H9 (cell line): ENCODE measurements around the gene CSF2. TPM values are rescaled to one million over a fixed set of nuclear protein-coding genes. Genes with fewer than 3 reads are reported as not detected.

Experiments used
- DNase-seq: peaks from one replicate; pipeline ENCODE4 v3.0.0-alpha.2; 2017
- H2AFZ ChIP-seq: one replicate; pipeline ENCODE4 v1.6.1; 2013; ENCODE audit warnings: mild to moderate bottlenecking, low read length, control low read depth, moderate library complexity
- H2AK5ac ChIP-seq: 2 replicates; pipeline ENCODE4 v1.6.1; 2013; ENCODE audit warnings: low read length, control low read depth, mixed read lengths; ENCODE audit not compliant: insufficient read length
- H2BK120ac ChIP-seq: one replicate; pipeline ENCODE4 v1.6.1; 2013; ENCODE audit warnings: low read depth, mild to moderate bottlenecking, low read length, control low read depth, inconsistent platforms; ENCODE audit not compliant: poor library complexity, severe bottlenecking
- H2BK12ac ChIP-seq: 2 replicates; pipeline ENCODE4 v1.6.1; 2013; ENCODE audit warnings: low read length, control low read depth, mixed read lengths, low read depth; ENCODE audit not compliant: insufficient read length
- H2BK15ac ChIP-seq: 2 replicates; pipeline ENCODE4 v1.6.1; 2013; ENCODE audit warnings: low read depth, low read length, control low read depth
- H2BK20ac ChIP-seq: one replicate; pipeline ENCODE4 v1.6.1; 2013; ENCODE audit warnings: low read depth, mild to moderate bottlenecking, low read length, control low read depth, inconsistent platforms; ENCODE audit not compliant: poor library complexity, severe bottlenecking
- H2BK5ac ChIP-seq: 2 replicates; pipeline ENCODE4 v1.6.1; 2013; ENCODE audit warnings: low read length, control low read depth, mixed read lengths; ENCODE audit not compliant: insufficient read length
- H3K14ac ChIP-seq: 2 replicates; pipeline ENCODE4 v1.6.1; 2013; ENCODE audit warnings: low read length, control low read depth; ENCODE audit not compliant: insufficient read depth
- H3K18ac ChIP-seq: 2 replicates; pipeline ENCODE4 v1.6.1; 2013; ENCODE audit warnings: low read depth, mild to moderate bottlenecking, mixed read lengths, low read length, control low read depth; ENCODE audit not compliant: insufficient read length
- H3K23ac ChIP-seq: 2 replicates; pipeline ENCODE4 v1.6.1; 2013; ENCODE audit warnings: low read length, control low read depth, mixed read lengths, low read depth; ENCODE audit not compliant: insufficient read length
- H3K23me2 ChIP-seq: 2 replicates; pipeline ENCODE4 v1.6.1; 2013; ENCODE audit warnings: low read depth, mild to moderate bottlenecking, mixed read lengths, low read length, control low read depth; ENCODE audit not compliant: insufficient read length, poor library complexity, severe bottlenecking
- H3K27ac ChIP-seq: 2 replicates; pipeline ENCODE4 v1.5.1; 2013; ENCODE audit warnings: low read length, control low read depth, mixed read lengths, low read depth; ENCODE audit not compliant: insufficient read length
- H3K27me3 ChIP-seq: 2 replicates; pipeline ENCODE4 v1.6.1; 2013; ENCODE audit warnings: low read length, control low read depth, inconsistent platforms; ENCODE audit not compliant: insufficient read depth
- H3K4ac ChIP-seq: 2 replicates; pipeline ENCODE4 v1.6.1; 2013; ENCODE audit warnings: low read depth, mild to moderate bottlenecking, control low read depth, inconsistent platforms, low read length, moderate library complexity
- H3K4me1 ChIP-seq: 2 replicates; pipeline ENCODE4 v1.6.1; 2013; ENCODE audit warnings: low read length, control low read depth, inconsistent platforms; ENCODE audit not compliant: insufficient read depth
- H3K4me2 ChIP-seq: 2 replicates; pipeline ENCODE4 v1.6.1; 2013; ENCODE audit warnings: low read length, control low read depth, mixed read lengths; ENCODE audit not compliant: insufficient read length, insufficient read depth
- H3K56ac ChIP-seq: 2 replicates; pipeline ENCODE4 v1.6.1; 2013; ENCODE audit warnings: low read depth, mild to moderate bottlenecking, mixed read lengths, low read length, control low read depth; ENCODE audit not compliant: insufficient read length
- H3K79me1 ChIP-seq: 2 replicates; pipeline ENCODE4 v1.6.1; 2013; ENCODE audit warnings: low read depth, mild to moderate bottlenecking, moderate library complexity, low read length, control low read depth, inconsistent platforms; ENCODE audit not compliant: insufficient read depth, poor library complexity, severe bottlenecking
- H3K79me2 ChIP-seq: 2 replicates; pipeline ENCODE4 v1.6.1; 2013; ENCODE audit warnings: low read length, control low read depth, inconsistent platforms; ENCODE audit not compliant: insufficient read depth
- H3K9ac ChIP-seq: 2 replicates; pipeline ENCODE4 v1.6.1; 2013; ENCODE audit warnings: low read length, control low read depth, mixed read lengths; ENCODE audit not compliant: insufficient read length; ENCODE audit errors: extremely low read depth
- H3K9me3 ChIP-seq: one replicate; pipeline ENCODE4 v1.6.1; 2013; ENCODE audit warnings: low read depth, low read length, inconsistent platforms; ENCODE audit not compliant: control insufficient read depth
- H3T11ph ChIP-seq: one replicate; pipeline ENCODE4 v1.6.1; 2013; ENCODE audit warnings: mild to moderate bottlenecking, low read length, control low read depth, inconsistent platforms
- H4K20me1 ChIP-seq: one replicate; pipeline ENCODE4 v1.6.1; 2013; ENCODE audit not compliant: control insufficient read depth, insufficient read length, insufficient read depth
- H4K5ac ChIP-seq: 2 replicates; pipeline ENCODE4 v1.6.1; 2013; ENCODE audit warnings: low read depth, mild to moderate bottlenecking, mixed read lengths, low read length, control low read depth; ENCODE audit not compliant: insufficient read length
- H4K8ac ChIP-seq: replicated peaks from 2 replicates; pipeline ENCODE4 v1.6.1; 2013; ENCODE audit warnings: low read length, control low read depth, mixed read lengths, low read depth; ENCODE audit not compliant: insufficient read length
- H4K91ac ChIP-seq: 2 replicates; pipeline ENCODE4 v1.6.1; 2013; ENCODE audit warnings: low read depth, mild to moderate bottlenecking, moderate library complexity, mixed read lengths, low read length, control low read depth; ENCODE audit not compliant: insufficient read length
- H3K27ac Mint-ChIP-seq, 3 experiments: 2 replicates in 2 of 3; 3 replicates in 1 of 3; pipeline ENCODE4 v1.8.0; 2020 to 2021; ENCODE audit warnings: mixed read lengths in 3 of 3, mild to moderate bottlenecking in 1 of 3, moderate library complexity in 1 of 3
- H3K27me3 Mint-ChIP-seq: 2 replicates; pipeline ENCODE4 v1.8.0; 2021; ENCODE audit warnings: low read depth, mild to moderate bottlenecking, moderate library complexity, mixed read lengths
- H3K36me3 Mint-ChIP-seq, 3 experiments: 2 replicates in 2 of 3; 3 replicates in 1 of 3; pipeline ENCODE4 v1.8.0; 2020 to 2021; ENCODE audit warnings: low read depth in 3 of 3, mixed read lengths in 3 of 3; ENCODE audit not compliant: insufficient read depth in 1 of 3
- H3K4me1 Mint-ChIP-seq, 2 experiments: 2 replicates each; pipeline ENCODE4 v1.8.0; 2020; ENCODE audit warnings: mixed read lengths in 2 of 2
- H3K4me3 Mint-ChIP-seq, 2 experiments: 2 replicates in 1 of 2; 3 replicates in 1 of 2; pipeline ENCODE4 v1.8.0; 2020 to 2021; ENCODE audit warnings: mild to moderate bottlenecking in 2 of 2, mixed read lengths in 2 of 2, moderate library complexity in 1 of 2
- H3K9me3 Mint-ChIP-seq, 2 experiments: 2 replicates in 1 of 2; 3 replicates in 1 of 2; pipeline ENCODE4 v1.8.0; 2020; ENCODE audit warnings: mild to moderate bottlenecking in 2 of 2, mixed read lengths in 2 of 2, moderate library complexity in 1 of 2
- CTCF ChIP-seq: fragments of 200-600 bp; sonication (generic); conservative IDR thresholded peaks from 3 replicates; pipeline ENCODE4 v1.8.0; 2021; ENCODE audit warnings: antibody characterized with exemption, mild to moderate bottlenecking
- WGBS: extraction: QIAGEN DNeasy Blood & Tissue Kit; methylation state at CpG from one replicate; pipeline ENCODE4 v1.1.7; 2013; ENCODE audit warnings: missing lambda C conversion rate, low lambda C conversion rate, mixed read lengths; ENCODE audit not compliant: insufficient read length; ENCODE audit errors: extremely low coverage; 5-methylcytosine and 5-hydroxymethylcytosine counted together
- total RNA-seq: library from RNA; stranded (reverse); gene quantifications from 2 replicates; pipeline ENCODE4 v1.2.1, GENCODE V29; 2021

CSF2 gene
- total RNA-seq, 1 experiment from 2014 or later, result not detected

DNA sequence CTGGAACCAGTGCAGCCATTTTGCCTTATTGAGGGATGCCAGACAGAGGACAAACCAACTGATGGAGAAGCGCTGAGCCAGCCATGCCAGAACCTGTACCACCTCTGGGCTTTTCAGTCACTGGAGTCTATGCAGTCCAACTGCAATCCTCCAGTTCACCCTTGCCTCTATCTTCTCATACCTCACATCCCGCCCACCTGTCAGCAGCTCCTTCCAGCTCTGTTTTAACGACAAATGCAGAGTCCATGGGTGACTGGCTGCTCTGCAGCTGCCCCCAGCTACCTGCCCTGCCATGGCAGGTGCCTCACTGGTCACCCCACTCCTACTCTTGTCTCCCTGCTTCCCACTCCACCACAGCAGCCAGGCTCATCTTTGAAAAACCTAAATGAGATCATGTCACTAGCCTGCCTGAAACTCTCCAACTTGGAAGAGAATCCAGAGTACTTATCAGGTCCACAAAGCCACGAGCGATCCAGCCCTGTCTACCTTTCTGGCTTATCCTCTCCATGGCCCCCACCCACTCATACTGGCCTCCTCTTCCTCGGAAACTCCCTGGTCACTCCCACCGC lies 48.1 kb upstream of the CSF2 start:
- no peak overlapping the region for H2BK12ac ChIP-seq
- H4K8ac ChIP-seq, result no peak overlapping the region
- no peak overlapping the region for H2BK120ac ChIP-seq
- no peaks in the 10 kb centered on the region for H3K9me3 ChIP-seq
- H3K23me2 ChIP-seq, result no peaks in the 10 kb centered on the region
- H4K91ac ChIP-seq, result no peak overlapping the region
- no peak overlapping the region for H3K27ac ChIP-seq
- H4K5ac ChIP-seq, result no peak overlapping the region
- no CpG with 5 or more reads among the region's 7 CpGs for WGBS
- Mint-ChIP-seq H3K36me3 (no peaks in the 10 kb centered on the region), H3K9me3 (no peaks in the 10 kb centered on the region), H3K4me3 (no peak overlapping the region), H3K27me3 (peaks cover 4% of the 10 kb centered on the region; the same call in 1 of the 2 replicates), H3K27ac (no peak overlapping the region), H3K4me1 (no peaks in the 10 kb centered on the region)
- no peaks in the 10 kb centered on the region for H3K79me2 ChIP-seq
- H3K18ac ChIP-seq, result no peak overlapping the region
- H3K9ac ChIP-seq, result no peak overlapping the region
- H2BK5ac ChIP-seq, result no peak overlapping the region
- H4K20me1 ChIP-seq, result no peaks in the 10 kb centered on the region
- H3K79me1 ChIP-seq, result no peaks in the 10 kb centered on the region
- no peak overlapping the region for H2AFZ ChIP-seq
- no peak for TF ChIP-seq CTCF
- H2BK15ac ChIP-seq, result no peak overlapping the region
- DNase-seq, result no peak
- no peaks in the 10 kb centered on the region for H3K4me1 ChIP-seq
- H3K23ac ChIP-seq, result no peak overlapping the region
- H3T11ph ChIP-seq, result no peak overlapping the region
- H3K4me2 ChIP-seq, result no peak overlapping the region
- H3K27me3 ChIP-seq, result no peaks in the 10 kb centered on the region
- H2BK20ac ChIP-seq, result no peak overlapping the region
- no peak overlapping the region for H3K4ac ChIP-seq
- no peak overlapping the region for H3K56ac ChIP-seq
- no peak overlapping the region for H2AK5ac ChIP-seq
- no peak overlapping the region for H3K14ac ChIP-seq
